Coronary artery (tissue), 2 donors: ENCODE results near the gene TAS2R41.

Experiments used
- DNase-seq: peaks from one replicate; pipeline ENCODE4 v3.0.0-alpha.2; 2017; ENCODE audit warnings: low spot score
- H3K27ac ChIP-seq, 2 donors: fragments of 200-600 bp; sonication (generic); one replicate each; pipeline ENCODE4 v1.5.1; 2016 to 2019
- H3K4me3 ChIP-seq: fragments of 200-600 bp; sonication (generic); 2 replicates; pipeline ENCODE4 v1.5.1; 2016; ENCODE audit warnings: mild to moderate bottlenecking, moderate library complexity
- TF ChIP-seq, protein P1 (sequence below): fragments of 200-600 bp; sonication (generic); IDR thresholded peaks from one replicate; pipeline ENCODE4 v1.5.1; 2019; ENCODE audit warnings: antibody characterized with exemption

The TAS2R41 gene

DNA sequence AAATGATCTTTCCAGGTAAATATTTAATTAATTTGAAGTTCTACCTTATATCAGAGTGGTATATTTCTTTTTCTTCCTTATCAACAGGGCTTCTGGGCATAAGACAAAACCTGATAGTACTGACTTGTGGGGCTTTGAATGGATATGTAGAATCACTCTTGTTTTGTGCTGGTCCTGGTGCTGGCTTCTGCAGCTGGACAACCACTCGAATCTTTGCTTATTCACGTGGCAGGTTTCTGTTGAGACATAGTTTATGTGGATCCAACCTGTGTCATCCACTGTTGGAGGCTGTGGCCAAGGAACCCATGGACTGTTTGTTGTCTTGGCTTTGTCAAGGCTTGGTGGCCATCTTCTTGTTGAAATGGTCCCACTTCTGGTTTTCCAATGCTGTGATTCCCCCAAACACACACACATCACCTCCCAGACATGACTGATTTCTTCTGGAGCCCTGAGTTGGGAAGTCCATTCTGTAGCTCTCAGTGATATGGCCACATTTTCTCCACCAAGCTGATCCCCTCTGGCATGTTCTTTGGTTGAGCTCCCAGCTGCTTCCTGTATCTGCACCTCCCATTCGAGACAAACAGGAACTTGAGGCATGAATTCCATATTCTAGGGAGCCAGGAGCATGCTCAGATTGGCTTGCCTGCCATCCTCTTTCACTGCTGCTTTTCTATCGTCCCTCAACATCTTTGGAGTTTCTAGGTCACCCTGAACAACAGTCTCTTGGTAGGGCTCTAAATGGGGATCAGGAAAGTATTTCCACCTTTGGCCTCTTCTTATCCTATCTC lies 19.5 kb downstream of the TAS2R41 start:
- Histone ChIP-seq H3K4me3 (no peak overlapping the region), H3K27ac (no peak overlapping the region)
- no peak for DNase-seq
- TF ChIP-seq, protein P1, sequence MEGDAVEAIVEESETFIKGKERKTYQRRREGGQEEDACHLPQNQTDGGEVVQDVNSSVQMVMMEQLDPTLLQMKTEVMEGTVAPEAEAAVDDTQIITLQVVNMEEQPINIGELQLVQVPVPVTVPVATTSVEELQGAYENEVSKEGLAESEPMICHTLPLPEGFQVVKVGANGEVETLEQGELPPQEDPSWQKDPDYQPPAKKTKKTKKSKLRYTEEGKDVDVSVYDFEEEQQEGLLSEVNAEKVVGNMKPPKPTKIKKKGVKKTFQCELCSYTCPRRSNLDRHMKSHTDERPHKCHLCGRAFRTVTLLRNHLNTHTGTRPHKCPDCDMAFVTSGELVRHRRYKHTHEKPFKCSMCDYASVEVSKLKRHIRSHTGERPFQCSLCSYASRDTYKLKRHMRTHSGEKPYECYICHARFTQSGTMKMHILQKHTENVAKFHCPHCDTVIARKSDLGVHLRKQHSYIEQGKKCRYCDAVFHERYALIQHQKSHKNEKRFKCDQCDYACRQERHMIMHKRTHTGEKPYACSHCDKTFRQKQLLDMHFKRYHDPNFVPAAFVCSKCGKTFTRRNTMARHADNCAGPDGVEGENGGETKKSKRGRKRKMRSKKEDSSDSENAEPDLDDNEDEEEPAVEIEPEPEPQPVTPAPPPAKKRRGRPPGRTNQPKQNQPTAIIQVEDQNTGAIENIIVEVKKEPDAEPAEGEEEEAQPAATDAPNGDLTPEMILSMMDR = no peak

DNA sequence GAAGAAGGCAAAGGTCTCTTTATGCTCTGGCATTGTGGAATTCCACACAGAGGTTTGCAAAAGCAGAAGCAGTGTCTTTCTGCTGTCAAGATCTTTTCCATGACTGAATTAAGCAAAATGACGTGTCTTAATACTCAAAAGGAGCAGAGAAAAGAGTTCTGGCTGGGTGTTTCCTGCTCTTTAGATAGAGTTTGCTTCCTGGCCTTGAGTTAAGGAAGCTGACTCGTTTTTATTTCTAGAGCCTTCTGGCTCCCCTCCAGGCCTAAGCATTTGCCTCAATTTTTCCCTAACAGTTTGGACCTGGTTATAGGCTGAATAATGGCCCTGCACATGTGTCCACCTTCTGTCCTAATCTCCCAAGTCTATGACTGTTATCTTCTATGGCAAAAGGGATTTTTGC lies 21.6 kb downstream of the TAS2R41 start:
- no peak overlapping the region for H3K4me3 ChIP-seq
- peak overlapping the region in 1 of 2 donors; percentile 77 for H3K27ac ChIP-seq
- TF ChIP-seq, protein P1 = no peak
- DNase-seq = no peak

DNA sequence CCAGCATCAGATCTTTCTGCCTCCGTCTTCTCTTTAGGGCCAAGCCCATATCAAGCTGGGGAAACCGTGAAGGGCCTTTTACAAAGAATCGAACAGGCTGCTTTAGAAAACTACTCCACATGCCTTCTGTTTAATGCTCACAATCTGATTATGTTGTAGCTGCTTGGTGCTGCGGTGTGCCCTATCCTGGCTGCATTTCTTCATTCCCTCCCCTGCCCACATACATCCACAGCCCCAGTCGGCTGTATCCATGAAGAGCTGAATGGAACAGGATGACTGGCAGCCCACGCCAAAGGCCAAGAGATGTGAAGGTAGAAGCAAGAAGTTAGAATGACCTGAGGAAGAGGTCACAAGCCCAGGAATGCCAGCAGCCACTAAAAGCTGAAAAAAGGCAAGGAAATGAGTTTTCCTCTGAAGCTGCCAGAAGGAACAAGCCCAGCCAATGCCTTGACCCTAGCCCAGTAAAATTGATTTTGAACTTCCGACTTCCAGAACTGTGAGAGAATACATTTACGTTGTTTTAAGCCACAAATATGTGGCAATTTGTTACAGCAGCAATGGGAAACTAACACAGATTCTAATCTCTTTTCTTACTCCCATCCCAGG lies 22.2 kb downstream of the TAS2R41 start:
- TF ChIP-seq, protein P1 = no peak
- Histone ChIP-seq H3K27ac (peak overlapping the region in 1 of 2 donors; percentile 77), H3K4me3 (no peak overlapping the region)
- DNase-seq = no peak

DNA sequence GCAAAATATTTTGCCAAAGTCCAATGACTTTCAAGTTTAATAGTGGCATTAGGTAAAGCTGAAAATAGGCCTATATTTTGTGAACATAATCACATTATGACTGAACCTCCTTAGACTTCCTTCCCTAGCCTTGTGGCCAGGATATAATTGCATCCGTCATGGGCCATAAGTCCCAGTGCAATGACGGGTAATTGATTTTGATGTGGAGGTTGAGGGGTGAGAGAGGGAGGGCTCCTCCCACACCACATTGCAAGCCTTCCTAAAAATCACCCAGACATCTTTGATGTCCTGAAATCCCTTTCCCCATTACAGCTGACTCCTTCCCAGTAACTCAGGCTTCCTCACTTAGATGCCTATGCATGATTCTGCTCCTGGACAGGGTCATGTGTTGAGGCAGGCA lies 25.6 kb downstream of the TAS2R41 start:
- H3K4me3 ChIP-seq = no peak overlapping the region
- TF ChIP-seq, protein P1 = no peak
- no peak overlapping the region for H3K27ac ChIP-seq
- no peak for DNase-seq

DNA sequence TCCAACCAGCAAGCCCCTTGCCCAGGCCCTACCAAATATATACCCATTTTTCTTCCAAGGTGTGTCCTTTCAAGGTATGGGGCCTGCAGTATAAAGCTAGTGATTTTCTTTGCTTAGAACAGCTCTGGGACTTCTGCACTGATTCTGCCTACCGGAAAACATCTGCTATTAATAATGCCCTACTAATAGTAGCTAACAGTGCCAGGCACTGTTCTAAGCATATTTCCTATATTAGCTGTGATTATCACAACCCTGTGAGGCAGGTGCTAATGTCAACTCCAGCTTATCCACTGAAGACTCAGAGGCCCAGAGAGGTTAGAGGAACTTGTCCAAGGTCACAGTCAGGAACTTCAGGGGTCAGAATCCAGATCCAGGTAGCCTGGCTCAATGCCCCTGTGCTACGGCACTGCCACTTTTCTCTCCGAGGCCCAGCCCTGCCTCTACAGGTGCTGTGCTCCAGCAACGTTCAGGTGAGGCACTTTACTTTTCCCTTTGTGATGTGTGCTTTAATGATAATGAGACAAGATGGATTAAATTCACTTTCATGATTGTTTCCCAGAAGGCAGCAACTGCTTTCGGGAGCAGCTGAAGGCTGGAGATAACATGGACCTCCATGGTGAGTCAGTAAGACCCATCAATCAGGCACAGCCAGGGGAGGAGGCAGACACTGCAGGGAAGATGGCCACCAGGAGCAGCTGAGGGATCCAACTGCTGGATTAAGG lies 26.7 kb downstream of the TAS2R41 start:
- Histone ChIP-seq H3K4me3 (no peak overlapping the region), H3K27ac (no peak overlapping the region)
- no peak for DNase-seq
- TF ChIP-seq, protein P1 = no peak

DNA sequence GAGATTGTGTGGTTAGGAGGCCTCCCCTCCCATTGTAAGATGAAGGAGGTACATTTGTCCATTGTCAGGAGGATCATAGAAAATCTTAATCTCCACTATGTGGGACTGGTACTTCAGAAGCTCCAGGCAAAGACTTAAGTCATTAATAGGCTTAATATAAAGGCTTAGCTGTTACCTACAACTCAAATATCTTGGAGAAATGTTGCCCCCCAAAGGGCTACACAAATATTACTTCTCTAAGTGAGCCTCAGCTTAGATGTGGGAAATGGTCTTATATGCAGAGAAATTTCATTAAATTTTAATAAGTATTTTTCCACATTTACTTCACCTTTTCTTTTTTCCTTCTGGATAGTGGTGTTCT lies 27.2 kb downstream of the TAS2R41 start:
- TF ChIP-seq, protein P1 = no peak
- H3K27ac ChIP-seq = no peak overlapping the region
- DNase-seq = no peak
- no peak overlapping the region for H3K4me3 ChIP-seq
